H1 (cell line): ENCODE results near the gene LRPPRC. TPM values are rescaled to one million over a fixed set of nuclear protein-coding genes. Genes with fewer than 3 reads are reported as not detected.

Experiments used
- CTCF ChIA-PET: fragments of 300-600 bp; sonication (Branson Sonifier 250); formaldehyde crosslinking; loops from one replicate; lab custom pipeline; 2021; ENCODE audit not compliant: partially characterized antibody; lab: Charles Lee
- POLR2A ChIA-PET: fragments of 300-600 bp; sonication (Branson Sonifier 250); formaldehyde crosslinking; loops from one replicate; lab custom pipeline; 2021; ENCODE audit warnings: inconsistent platforms; ENCODE audit not compliant: partially characterized antibody; lab: Charles Lee
- DNase-seq, 2 experiments: peaks; one replicate each; pipeline versions ENCODE4 v3.0.0 to v3.0.0-alpha.2; 2010 to 2022; ENCODE audit warnings: low spot score in 2 of 2, low read depth in 1 of 2, mixed read lengths in 1 of 2
- FAIRE-seq: peaks from 2 replicates; lab custom pipeline; 2011; peaks lifted over from hg19 to GRCh38; lab: Jason Lieb, UNC
- H2AFZ ChIP-seq: 2 replicates; pipeline ENCODE4 v1.8.1; 2012; ENCODE audit warnings: low read length, inconsistent platforms
- H2AK5ac ChIP-seq: 2 replicates; pipeline ENCODE4 v1.6.1; 2013; ENCODE audit warnings: low read depth, low read length
- H2BK120ac ChIP-seq: replicated peaks from 2 replicates; pipeline ENCODE3; 2013; ENCODE audit warnings: low read depth, low read length, inconsistent platforms
- H2BK12ac ChIP-seq: 2 replicates; pipeline ENCODE4 v1.6.1; 2013; ENCODE audit warnings: low read depth, low read length
- H2BK15ac ChIP-seq: 2 replicates; pipeline ENCODE4 v1.6.1; 2013; ENCODE audit warnings: low read length
- H2BK20ac ChIP-seq: 2 replicates; pipeline ENCODE4 v1.6.1; 2013; ENCODE audit warnings: low read length
- H2BK5ac ChIP-seq: 2 replicates; pipeline ENCODE4 v1.6.1; 2013; ENCODE audit warnings: low read depth, low read length
- H3K14ac ChIP-seq: 2 replicates; pipeline ENCODE4 v1.6.1; 2013; ENCODE audit warnings: inconsistent platforms; ENCODE audit not compliant: insufficient read length
- H3K18ac ChIP-seq: 2 replicates; pipeline ENCODE4 v1.6.1; 2013; ENCODE audit warnings: low read length; ENCODE audit errors: extremely low read depth
- H3K23ac ChIP-seq: 2 replicates; pipeline ENCODE4 v1.6.1; 2013; ENCODE audit warnings: inconsistent platforms; ENCODE audit not compliant: insufficient read length
- H3K23me2 ChIP-seq: 2 replicates; pipeline ENCODE4 v1.6.1; 2013; ENCODE audit warnings: low read depth, low read length
- H3K27ac ChIP-seq: 2 replicates; pipeline ENCODE4 v1.6.1; 2011; ENCODE audit warnings: low read depth, low read length, inconsistent platforms
- H3K27me3 ChIP-seq, 4 experiments: replicated peaks in 1 of 4; 1 replicate in 1 of 4; 2 replicates in 3 of 4; pipeline versions ENCODE4 v1.6.1 to v1.8.1; 2011 to 2013; ENCODE audit warnings: low read length in 3 of 4, mild to moderate bottlenecking in 3 of 4, inconsistent platforms in 2 of 4, mixed read lengths in 2 of 4, moderate library complexity in 1 of 4; ENCODE audit not compliant: control insufficient read depth in 3 of 4, insufficient read depth in 3 of 4; ENCODE audit errors: extremely low read depth in 1 of 4
- H3K36me3 ChIP-seq, 4 experiments: 2 replicates each; pipeline versions ENCODE4 v1.6.1 to v1.8.1; 2011 to 2013; ENCODE audit warnings: mild to moderate bottlenecking in 4 of 4, low read length in 3 of 4, moderate library complexity in 2 of 4, control low read depth in 1 of 4, inconsistent platforms in 1 of 4; ENCODE audit not compliant: insufficient read depth in 4 of 4, control insufficient read depth in 2 of 4
- H3K4ac ChIP-seq: replicated peaks from 2 replicates; pipeline ENCODE3; 2013; ENCODE audit warnings: low read length, low read depth, mixed read lengths, inconsistent platforms; ENCODE audit not compliant: insufficient read length
- H3K4me1 ChIP-seq, 4 experiments: replicated peaks in 1 of 4; 1 replicate in 1 of 4; 2 replicates in 3 of 4; pipeline versions ENCODE4 v1.6.1 to v1.8.1; 2011 to 2013; ENCODE audit warnings: low read length in 3 of 4, inconsistent platforms in 2 of 4, mixed read lengths in 1 of 4; ENCODE audit not compliant: insufficient read depth in 4 of 4, control insufficient read depth in 3 of 4
- H3K4me2 ChIP-seq, 2 experiments: 2 replicates each; pipeline versions ENCODE4 v1.6.1 to v1.8.1; 2011 to 2013; ENCODE audit warnings: low read depth in 2 of 2, low read length in 2 of 2, control low read depth in 1 of 2, inconsistent platforms in 1 of 2, mild to moderate bottlenecking in 1 of 2; ENCODE audit not compliant: insufficient read depth in 1 of 2
- H3K4me3 ChIP-seq, 4 experiments: fragments of 200-600, 300-600 bp in 1 of 4; sonication (generic), shearing (Covaris generic), sonication (Bioruptor Twin) in 1 of 4; 2 replicates each; pipeline versions ENCODE4 v1.5.1 to v1.8.1; 2011 to 2016; ENCODE audit warnings: low read length in 4 of 4, low read depth in 3 of 4, control low read depth in 2 of 4, inconsistent platforms in 2 of 4, mild to moderate bottlenecking in 2 of 4, mixed read lengths in 1 of 4, moderate library complexity in 1 of 4; ENCODE audit not compliant: insufficient read depth in 2 of 4; ENCODE audit errors: extremely low read depth in 1 of 4
- H3K56ac ChIP-seq: replicated peaks from 2 replicates; pipeline ENCODE3; 2013; ENCODE audit warnings: low read depth, mild to moderate bottlenecking, mixed read lengths, low read length, inconsistent platforms; ENCODE audit not compliant: insufficient read length
- H3K79me1 ChIP-seq: 2 replicates; pipeline ENCODE4 v1.6.1; 2013; ENCODE audit warnings: low read depth, low read length, control low read depth
- H3K79me2 ChIP-seq, 2 experiments: 2 replicates each; pipeline versions ENCODE4 v1.6.1 to v1.8.1; 2012 to 2013; ENCODE audit warnings: low read length in 2 of 2, mild to moderate bottlenecking in 2 of 2, inconsistent platforms in 1 of 2; ENCODE audit not compliant: insufficient read depth in 2 of 2, control insufficient read depth in 1 of 2
- H3K9ac ChIP-seq, 4 experiments: replicated peaks in 1 of 4; 1 replicate in 1 of 4; 2 replicates in 3 of 4; pipeline versions ENCODE4 v1.6.1 to v1.8.1; 2011 to 2013; ENCODE audit warnings: low read depth in 3 of 4, low read length in 3 of 4, control low read depth in 2 of 4, mild to moderate bottlenecking in 2 of 4, moderate library complexity in 2 of 4, inconsistent platforms in 1 of 4; ENCODE audit errors: extremely low read depth in 1 of 4
- H3K9me3 ChIP-seq, 2 experiments: 2 replicates each; pipeline versions ENCODE4 v1.6.1 to v1.8.1; 2012 to 2013; ENCODE audit warnings: mild to moderate bottlenecking in 2 of 2, moderate library complexity in 2 of 2, control low read depth in 1 of 2, inconsistent platforms in 1 of 2, low read depth in 1 of 2, low read length in 1 of 2, mixed read lengths in 1 of 2; ENCODE audit not compliant: insufficient read depth in 2 of 2
- H4K20me1 ChIP-seq, 2 experiments: replicated peaks in 1 of 2; 2 replicates each; pipeline versions ENCODE3 to v1.8.1; 2011 to 2013; ENCODE audit warnings: inconsistent platforms in 2 of 2, low read length in 2 of 2, mild to moderate bottlenecking in 1 of 2; ENCODE audit not compliant: insufficient read depth in 2 of 2, control insufficient read depth in 1 of 2
- H4K5ac ChIP-seq: 2 replicates; pipeline ENCODE4 v1.6.1; 2013; ENCODE audit warnings: low read length, low read depth, mixed read lengths, inconsistent platforms; ENCODE audit not compliant: insufficient read length
- H4K8ac ChIP-seq: 2 replicates; pipeline ENCODE4 v1.8.0; 2013; ENCODE audit warnings: mild to moderate bottlenecking, moderate library complexity, low read length, inconsistent platforms; ENCODE audit not compliant: insufficient read depth; ENCODE audit errors: extremely low read depth
- H4K91ac ChIP-seq: replicated peaks from 2 replicates; pipeline ENCODE3; 2013; ENCODE audit warnings: low read length, mixed read lengths, inconsistent platforms; ENCODE audit not compliant: insufficient read length
- ASH2L ChIP-seq: fragments of 200-600, 300-600 bp; sonication (generic); IDR thresholded peaks from one replicate; pipeline ENCODE4 v1.7.1; 2017; ENCODE audit warnings: low read length
- CBX8 ChIP-seq: fragments of 300-800, 300-1000 bp; sonication (generic); IDR thresholded peaks from 2 replicates; pipeline ENCODE4 v1.7.1; 2016; ENCODE audit warnings: low read depth, low read length, borderline replicate concordance
- KDM4A ChIP-seq: IDR thresholded peaks from one replicate; pipeline ENCODE4 v1.7.1; 2012; ENCODE audit warnings: low read depth, mild to moderate bottlenecking, moderate library complexity, low read length, inconsistent platforms; ENCODE audit not compliant: severe bottlenecking
- RAD21 ChIP-seq, 2 experiments: IDR thresholded peaks in 1 of 2; conservative IDR thresholded peaks in 1 of 2; 2 replicates each; pipeline ENCODE4 v1.6.1; 2011; ENCODE audit warnings: low read depth in 2 of 2, low read length in 2 of 2, improper control_type of control experiment in 1 of 2, inconsistent platforms in 1 of 2, mild to moderate bottlenecking in 1 of 2, moderate library complexity in 1 of 2
- WGBS, 2 experiments: shearing (Covaris generic) in 1 of 2; methylation state at CpG; one replicate each; pipeline versions ENCODE4 v1.1.6 to v1.1.7; 2013 to 2015; ENCODE audit warnings: low lambda C conversion rate in 2 of 2, mixed read lengths in 2 of 2, inconsistent platforms in 1 of 2, low coverage in 1 of 2, missing lambda C conversion rate in 1 of 2; ENCODE audit not compliant: insufficient replicate concordance in 2 of 2, insufficient coverage in 1 of 2, insufficient read length in 1 of 2; ENCODE audit errors: extremely low coverage in 1 of 2, missing lambda C conversion rate in 1 of 2; 5-methylcytosine and 5-hydroxymethylcytosine counted together
- polyA plus RNA-seq, 7 experiments: library from polyadenylated mRNA; depleted of rRNA in 3 of 7; stranded (reverse) in 5 of 7; unstranded in 2 of 7; fragments of >200 nt in 5 of 7; fragments of 200-250 nt in 2 of 7; gene quantifications; 1 replicate in 5 of 7; 2 replicates in 1 of 7; 4 replicates in 1 of 7; pipeline versions ENCODE4 v1.2.1 to v1.2.3, GENCODE V29; 2011 to 2013; ENCODE audit warnings: missing spikeins in 2 of 7, mixed read lengths in 2 of 7
- total RNA-seq: library from RNA; stranded (reverse); fragmentation: NEBNext Ultra II Directional; extraction: Animal tissue kit (Norgen Biotek cat#: 25700); gene quantifications from 2 replicates; pipeline ENCODE4 v1.2.1, GENCODE V29; 2021
- TF ChIP-seq, protein P1 (sequence below), 3 experiments: IDR thresholded peaks; 1 replicate in 2 of 3; 2 replicates in 1 of 3; pipeline versions ENCODE4 v1.5.1 to v1.6.1; 2011; ENCODE audit warnings: low read length in 3 of 3, mild to moderate bottlenecking in 3 of 3, inconsistent platforms in 2 of 3, low read depth in 1 of 3, moderate library complexity in 1 of 3; ENCODE audit not compliant: insufficient read depth in 1 of 3; ENCODE audit errors: control extremely low read depth in 1 of 3

The LRPPRC gene
- total and polyA plus RNA-seq, 2 of the 8 experiments (the other 6 are each of a cell fraction or from before 2014, with no cell fraction given), result 43.4 to 167 TPM

DNA sequence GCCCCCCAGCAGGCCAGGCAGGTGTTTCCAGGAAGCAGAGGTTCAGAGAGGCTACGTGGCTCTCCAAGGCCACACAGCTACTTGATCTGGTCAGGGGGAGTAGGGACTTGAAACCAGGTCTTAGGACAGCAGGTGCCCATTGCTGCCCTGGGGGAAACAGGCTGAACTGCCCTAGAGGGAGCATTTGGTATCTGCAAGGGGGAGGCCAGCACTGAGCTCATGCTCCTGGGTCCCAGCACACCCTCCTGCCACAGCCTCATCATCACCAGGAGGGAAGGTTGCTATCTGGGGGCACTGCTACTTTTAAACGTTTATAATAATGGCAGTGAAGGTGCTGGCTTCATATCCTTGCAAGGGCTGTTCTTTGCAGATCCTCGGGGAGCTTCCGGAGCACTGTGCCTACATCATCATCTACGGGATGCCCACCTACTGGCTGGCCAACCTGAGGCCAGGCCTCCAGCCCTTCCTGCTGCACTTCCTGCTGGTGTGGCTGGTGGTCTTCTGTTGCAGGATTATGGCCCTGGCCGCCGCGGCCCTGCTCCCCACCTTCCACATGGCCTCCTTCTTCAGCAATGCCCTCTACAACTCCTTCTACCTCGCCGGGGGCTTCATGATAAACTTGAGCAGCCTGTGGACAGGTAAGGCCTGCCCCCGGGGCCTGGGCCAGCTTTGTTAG is 120.9 kb downstream of the LRPPRC start:
- no peak overlapping the region for H2AFZ ChIP-seq
- H4K91ac ChIP-seq, result no peak overlapping the region
- H3K4me3 ChIP-seq, result no peak overlapping the region
- H3K14ac ChIP-seq, result no peak overlapping the region
- H4K8ac ChIP-seq, result no peak overlapping the region
- no peak overlapping the region for H3K4me2 ChIP-seq
- no peaks in the 10 kb centered on the region for H3K79me1 ChIP-seq
- H2BK5ac ChIP-seq, result no peak overlapping the region
- H3K9ac ChIP-seq, result no peak overlapping the region
- no peak overlapping the region for H2AK5ac ChIP-seq
- H3K4me1 ChIP-seq, result peaks cover 0 to 5% (median 0%) of the 10 kb centered on the region in 4 experiments; a peak in 1 of 7 replicates
- no peak overlapping the region for H2BK15ac ChIP-seq
- H3K18ac ChIP-seq, result no peak overlapping the region
- no peak for FAIRE-seq
- H4K5ac ChIP-seq, result no peak overlapping the region
- 87% methylated on average over 11 of the region's 11 CpGs; no CpG with 5 or more reads in 1 of the 2 experiments for WGBS, 2 experiments
- POLR2A ChIA-PET, result interaction anchor here (1.1 kb wide), 1 partner anchor 28 kb away, joined by 5 read pairs; no protein-coding TSS in a partner anchor
- no peaks in the 10 kb centered on the region for H4K20me1 ChIP-seq
- no peak overlapping the region for H3K4ac ChIP-seq
- H3K23ac ChIP-seq, result no peak overlapping the region
- no peaks in the 10 kb centered on the region for H3K9me3 ChIP-seq
- H2BK12ac ChIP-seq, result no peak overlapping the region
- no peak overlapping the region for H3K56ac ChIP-seq
- H2BK120ac ChIP-seq, result no peak overlapping the region
- TF ChIP-seq, protein P1, sequence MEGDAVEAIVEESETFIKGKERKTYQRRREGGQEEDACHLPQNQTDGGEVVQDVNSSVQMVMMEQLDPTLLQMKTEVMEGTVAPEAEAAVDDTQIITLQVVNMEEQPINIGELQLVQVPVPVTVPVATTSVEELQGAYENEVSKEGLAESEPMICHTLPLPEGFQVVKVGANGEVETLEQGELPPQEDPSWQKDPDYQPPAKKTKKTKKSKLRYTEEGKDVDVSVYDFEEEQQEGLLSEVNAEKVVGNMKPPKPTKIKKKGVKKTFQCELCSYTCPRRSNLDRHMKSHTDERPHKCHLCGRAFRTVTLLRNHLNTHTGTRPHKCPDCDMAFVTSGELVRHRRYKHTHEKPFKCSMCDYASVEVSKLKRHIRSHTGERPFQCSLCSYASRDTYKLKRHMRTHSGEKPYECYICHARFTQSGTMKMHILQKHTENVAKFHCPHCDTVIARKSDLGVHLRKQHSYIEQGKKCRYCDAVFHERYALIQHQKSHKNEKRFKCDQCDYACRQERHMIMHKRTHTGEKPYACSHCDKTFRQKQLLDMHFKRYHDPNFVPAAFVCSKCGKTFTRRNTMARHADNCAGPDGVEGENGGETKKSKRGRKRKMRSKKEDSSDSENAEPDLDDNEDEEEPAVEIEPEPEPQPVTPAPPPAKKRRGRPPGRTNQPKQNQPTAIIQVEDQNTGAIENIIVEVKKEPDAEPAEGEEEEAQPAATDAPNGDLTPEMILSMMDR (IDR thresholded peaks at IDR 0.05; ENCODE audit: control extremely low read depth in 1 of 3, insufficient read depth in 1 of 3, low read depth in 1 of 3, low read length in 3 of 3), result peak in 2 of 3 experiments; percentile 5 to 6; a peak in 2 of 4 replicates
- TF ChIP-seq KDM4A (no peak), ASH2L (no peak), CBX8 (no peak), RAD21 (IDR thresholded peaks at IDR 0.05 in 1 of 2, conservative IDR thresholded peaks at IDR 0.05 in 1 of 2; ENCODE audit: low read depth in 2 of 2, low read length in 2 of 2) (no peak)
- TF ChIP-seq, all 59 proteins: peak for 1
- no peak for DNase-seq
- H3K27me3 ChIP-seq, result no peaks in the 10 kb centered on the region
- H2BK20ac ChIP-seq, result no peak overlapping the region
- H3K27ac ChIP-seq, result no peak overlapping the region
- no peaks in the 10 kb centered on the region for H3K23me2 ChIP-seq
- no peaks in the 10 kb centered on the region for H3K36me3 ChIP-seq
- no peaks in the 10 kb centered on the region for H3K79me2 ChIP-seq
- CTCF ChIA-PET, result interaction anchor here (0.9 to 2.0 kb wide), 3 partner anchors 9 to 473 kb away, joined by 3 to 5 read pairs (median 3); no protein-coding TSS in a partner anchor
